ENCODE data around the gene POLE.

POLE gene

DNA sequence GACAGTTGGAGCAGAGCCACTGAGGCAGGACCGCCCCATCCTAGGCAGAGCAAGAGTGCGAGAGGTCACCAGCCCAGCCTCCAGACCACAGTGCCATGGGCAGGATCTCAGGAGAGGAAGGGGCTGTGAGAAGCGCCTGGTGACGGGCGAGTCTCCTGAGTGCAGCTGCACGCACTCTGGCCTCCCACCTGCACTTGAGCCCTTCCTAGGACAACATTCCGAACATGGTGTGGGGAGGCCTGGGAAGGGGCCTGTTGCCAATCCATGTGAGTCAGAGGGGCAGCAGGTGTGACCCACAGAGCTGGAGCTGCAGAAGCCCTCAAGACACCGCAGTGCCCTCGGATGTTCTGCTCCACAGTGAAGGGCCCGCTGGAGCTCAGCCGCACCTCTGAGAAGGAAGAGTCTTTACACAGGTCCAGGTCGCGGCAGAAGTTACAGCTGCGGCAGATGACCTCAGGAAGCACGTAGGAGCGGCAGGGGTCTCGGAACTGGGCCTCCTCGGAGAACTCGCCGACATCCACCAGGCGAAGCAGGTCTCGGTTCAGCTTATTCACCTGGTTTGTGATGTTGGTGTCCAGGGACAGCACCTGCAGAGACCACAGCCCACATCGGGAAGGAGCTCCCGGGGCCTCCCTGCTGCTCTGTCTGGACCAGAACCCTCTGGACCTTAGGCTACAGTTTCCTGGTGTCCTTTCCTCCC, 61.3 kb downstream of the POLE start:
- DNase-seq, result no peak

DNA sequence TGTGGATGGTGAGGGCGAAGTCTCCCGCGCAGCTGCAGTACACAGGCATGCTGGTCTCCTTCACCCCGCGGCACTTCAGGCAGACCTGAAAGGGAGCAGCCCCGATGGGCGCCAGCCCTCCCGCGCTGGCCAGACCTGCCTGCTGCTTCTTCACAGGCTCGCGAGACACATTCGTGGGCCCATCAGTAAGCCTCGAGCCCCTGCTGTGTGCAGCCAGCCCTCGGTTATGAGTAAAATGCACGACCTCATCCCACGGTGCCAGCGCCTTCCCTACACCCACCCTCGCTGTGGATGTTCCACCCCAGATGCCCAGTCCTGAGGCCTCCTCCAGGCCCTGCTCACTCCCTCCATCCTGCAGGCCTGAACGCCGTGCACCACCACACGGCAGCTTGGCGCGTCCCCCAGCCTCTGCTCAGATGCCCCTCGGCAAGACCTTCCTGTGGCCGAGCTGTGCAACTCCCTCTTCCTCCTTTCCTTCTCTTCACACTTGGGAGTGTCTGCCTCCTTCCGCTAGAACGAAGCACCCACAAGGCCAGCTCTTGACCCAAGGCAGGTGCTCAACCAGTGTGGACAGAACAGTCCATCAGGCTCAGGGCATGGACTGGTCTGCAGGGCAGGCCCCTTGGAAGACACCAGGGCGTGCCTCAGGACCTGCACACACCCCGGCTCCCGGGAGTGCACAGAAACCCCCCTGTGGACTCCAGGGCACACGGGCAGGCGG, 62.1 kb downstream of the POLE start:
- no peak for DNase-seq

DNA sequence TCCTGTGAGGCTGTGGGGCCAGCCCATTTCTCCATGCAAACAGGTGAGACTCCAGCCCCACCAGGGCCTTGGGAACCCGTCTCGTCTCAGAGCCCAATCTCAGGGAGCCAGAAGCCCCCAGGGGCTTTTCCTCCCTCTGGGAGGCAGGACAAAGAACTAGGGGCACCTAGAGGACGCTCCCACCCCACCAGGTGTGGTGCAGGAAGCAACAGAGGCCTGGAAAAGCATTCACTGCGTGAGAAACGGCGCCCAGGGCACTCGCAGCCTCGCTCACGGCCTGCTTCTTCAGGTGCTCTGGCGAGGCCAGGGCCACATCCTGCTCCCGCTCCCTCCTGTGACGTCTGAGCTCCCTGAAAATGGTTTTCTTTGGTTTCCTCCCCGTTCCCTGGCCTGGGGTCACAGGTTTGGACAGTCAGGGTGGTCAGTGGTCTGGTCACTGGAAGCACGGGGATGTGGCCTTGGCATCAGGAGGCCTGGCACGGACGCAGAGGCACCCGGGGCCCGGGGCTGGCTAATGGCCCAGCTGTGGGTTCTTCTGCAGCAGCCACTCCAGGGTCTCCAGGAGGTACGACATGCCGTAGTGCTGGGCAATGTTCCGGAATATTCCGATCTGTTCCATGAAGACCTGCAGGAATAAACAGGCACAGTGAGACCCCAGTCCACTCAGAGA, 62.8 kb downstream of the POLE start:
- DNase-seq, result no peak

DNA sequence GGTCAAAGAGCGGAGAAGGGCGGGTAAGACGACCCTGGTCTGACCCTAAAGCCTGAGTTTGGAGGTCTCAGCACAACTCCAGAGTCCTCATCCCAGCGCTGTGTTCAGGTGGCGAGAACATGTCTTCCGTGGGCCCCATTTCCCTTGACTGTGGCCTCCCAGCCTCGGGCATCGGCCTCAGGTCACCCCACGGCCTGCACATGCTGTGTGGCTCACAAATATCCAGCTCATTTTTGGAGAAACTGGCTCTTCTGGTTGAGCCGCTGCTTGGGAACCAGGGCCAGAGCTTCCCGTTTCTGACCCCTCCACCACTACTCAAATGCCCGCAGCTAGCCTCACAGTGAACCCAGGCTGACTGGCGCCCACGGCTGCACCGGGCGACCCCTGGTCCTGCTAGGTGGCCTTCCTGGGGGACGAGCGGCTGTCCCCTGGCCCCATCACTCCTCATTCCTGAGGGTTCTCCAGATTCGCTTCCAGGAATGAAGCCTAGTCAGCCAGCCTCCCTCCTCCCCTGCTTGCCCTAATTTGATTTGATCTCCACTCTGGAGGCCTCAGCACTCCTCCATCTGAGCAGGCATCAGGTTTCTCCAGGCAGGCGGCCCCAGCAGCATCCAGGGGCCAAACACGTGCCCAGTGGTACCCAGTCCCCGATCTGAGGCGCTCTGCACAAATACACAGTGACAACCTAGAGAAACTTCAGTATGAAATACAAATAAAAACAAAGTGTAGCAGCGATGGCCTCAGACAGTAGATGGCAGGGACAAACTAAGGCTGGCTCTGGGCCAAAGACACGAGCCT, 63.9 kb downstream of the POLE start:
- DNase-seq, result no peak

DNA sequence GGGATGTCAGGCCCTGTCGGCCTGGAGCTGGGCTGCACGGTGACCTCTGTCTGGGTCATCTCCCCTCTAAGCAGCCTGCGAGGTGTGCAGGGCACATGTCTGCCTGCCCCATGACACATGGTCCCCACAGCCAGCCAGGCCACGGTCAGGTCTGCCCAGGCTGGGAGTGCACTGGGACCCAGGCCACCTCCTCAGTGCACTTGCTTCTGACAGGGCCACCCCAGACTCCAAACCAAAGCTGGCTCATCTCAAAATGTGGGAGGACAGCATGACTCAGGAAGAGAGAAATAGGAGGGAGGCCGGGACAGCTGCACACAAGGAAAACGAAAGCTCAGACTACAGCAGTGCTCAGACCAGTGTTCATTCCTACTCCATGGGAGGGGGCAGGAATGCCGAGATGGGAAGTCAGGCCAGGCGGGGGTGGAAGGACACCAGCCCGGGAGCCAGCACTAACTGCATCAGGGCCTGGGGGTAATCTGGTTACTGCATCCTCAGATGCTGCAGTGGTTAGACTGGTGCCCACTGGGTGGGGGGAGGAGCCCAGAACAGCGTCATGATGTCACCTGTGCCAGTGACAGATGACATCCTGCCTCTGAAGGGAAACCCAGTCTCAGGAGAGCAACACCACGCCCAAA, 64.6 kb downstream of the POLE start:
- no peak for DNase-seq

DNA sequence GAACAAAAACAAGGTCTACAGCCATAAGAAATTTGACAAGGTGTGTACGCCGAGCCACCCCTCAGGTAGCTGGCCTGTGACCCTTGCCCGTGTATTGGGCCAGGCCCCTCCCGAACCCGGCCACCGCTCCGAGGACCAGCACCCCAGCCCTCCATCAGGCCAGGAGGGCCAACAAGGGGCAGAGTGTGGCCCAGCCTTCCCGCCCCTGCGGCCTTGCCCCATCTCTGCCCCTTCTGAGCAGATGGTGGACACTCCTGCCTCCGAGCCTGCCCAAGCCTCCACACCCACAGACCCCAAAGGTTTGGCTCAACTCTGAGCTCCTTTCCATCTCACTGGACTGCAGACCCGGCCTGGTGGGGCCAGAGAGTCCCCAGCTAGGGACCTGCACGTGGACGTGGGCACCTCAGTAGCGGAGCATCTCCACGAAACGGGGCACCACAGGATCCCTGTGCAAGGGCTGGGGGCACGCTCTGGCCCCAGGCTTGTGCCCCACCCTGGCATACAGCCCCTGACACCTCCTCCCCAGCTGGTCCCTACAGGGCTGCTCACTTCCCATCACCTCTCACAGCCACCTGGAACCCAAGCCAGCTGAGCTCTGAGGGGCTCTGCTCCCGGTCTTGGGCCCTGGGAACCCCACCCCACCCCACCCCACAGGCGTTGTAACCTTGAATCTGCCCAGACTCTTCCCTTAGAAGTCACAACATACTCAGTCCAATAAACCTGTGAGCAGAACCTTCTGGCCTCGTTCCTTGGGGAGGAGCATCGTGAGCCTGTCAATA, 65.3 kb downstream of the POLE start:
- no peak for DNase-seq

DNA sequence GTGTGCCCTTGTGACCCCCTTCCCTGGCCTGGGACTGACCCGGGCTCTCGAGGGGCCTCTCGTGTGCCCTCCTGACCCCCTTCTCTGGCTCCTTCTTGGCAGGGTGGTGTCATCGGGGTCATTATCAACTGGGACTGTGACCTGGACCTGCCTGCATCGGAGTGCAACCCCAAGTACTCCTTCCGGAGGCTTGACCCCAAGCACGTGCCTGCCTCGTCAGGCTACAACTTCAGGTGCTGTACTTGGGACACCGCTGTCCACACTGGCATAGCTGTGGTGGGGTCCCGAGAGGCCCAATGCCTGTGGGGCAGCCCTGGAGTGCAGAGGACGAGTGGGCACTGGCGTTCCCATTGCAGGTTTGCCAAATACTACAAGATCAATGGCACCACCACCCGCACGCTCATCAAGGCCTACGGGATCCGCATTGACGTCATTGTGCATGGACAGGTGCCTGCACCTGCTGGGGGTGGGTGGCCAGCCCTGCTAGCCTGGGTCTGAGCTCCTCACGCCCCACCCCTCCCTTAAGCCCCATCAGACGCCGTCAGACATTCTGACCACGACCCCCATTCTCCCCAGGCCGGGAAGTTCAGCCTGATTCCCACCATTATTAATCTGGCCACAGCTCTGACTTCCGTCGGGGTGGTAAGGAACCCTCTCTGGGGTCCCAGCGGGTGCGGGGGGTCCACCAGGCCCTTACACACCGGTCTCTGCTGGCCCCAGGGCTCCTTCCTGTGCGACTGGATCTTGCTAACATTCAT, 66.1 kb downstream of the POLE start:
- no peak for DNase-seq

DNA sequence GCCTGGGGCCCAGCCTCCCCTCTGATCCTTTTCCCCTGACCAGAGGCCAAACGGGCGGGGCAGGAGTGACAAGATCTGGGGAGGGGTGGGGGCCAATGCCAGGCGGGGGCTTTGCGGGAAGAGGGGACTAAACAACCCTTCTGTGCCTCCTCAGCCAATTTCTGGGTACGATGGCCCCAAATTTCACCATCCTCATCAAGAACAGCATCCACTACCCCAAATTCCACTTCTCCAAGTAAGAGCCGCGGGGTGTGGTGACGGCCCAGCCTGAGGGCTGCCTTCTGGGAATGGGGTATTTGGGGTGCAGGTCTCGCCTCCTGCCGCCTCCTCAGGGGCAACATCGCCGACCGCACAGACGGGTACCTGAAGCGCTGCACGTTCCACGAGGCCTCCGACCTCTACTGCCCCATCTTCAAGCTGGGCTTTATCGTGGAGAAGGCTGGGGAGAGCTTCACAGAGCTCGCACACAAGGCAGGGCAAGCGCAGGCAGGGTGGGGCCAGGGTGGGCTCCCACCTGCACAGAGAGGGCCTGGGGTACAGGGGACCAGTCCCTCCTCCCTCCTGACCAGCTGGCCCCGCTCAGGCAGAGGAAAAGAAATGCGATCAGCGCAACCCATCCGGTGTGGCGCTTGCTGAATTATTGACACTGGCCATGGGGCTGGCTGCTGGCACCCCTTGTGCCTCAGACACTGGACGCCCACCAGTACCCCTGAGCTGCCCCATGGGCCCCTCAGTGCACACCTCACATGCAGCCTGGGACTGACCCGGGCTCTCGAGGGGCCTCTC, 66.8 kb downstream of the POLE start:
- no peak for DNase-seq

DNA sequence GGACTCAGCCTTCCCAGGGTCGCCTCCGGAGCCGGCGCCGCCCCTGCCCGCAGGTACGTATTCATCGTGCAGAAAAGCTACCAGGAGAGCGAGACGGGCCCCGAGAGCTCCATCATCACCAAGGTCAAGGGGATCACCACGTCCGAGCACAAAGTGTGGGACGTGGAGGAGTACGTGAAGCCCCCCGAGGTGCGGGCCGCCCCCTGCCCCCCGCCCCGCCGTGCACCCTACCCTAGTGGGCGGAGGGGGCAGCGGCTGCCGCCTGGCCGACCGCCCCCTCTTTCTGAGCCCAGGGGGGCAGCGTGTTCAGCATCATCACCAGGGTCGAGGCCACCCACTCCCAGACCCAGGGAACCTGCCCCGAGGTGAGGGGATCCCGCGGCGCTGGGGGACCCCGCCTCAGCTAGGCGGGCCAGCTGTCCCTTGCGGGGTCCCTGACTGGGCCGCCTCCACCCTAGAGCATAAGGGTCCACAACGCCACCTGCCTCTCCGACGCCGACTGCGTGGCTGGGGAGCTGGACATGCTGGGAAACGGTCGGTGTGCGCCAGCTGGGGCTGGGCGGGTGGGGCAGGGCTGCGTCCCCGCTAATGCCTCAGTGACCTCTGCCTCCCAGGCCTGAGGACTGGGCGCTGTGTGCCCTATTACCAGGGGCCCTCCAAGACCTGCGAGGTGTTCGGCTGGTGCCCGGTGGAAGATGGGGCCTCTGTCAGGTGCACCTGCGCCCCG, 67.6 kb downstream of the POLE start:
- DNase-seq, result no peak

DNA sequence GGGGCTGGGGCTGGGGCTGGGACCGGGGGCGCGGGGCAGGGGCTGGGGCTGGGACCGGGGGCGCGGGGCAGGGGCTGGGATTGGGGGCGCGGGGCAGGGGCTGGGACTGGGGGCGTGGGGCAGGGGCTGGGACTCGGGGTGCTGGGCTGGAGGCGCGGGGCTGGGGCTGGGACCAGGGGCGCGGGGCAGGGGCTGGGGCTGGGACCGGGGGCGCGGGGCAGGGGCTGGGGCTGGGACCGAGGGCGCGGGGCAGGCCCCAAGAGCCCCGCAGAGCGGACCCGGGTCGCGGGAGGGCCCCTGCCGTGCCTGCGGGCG, 68.1 kb downstream of the POLE start:
- no peak for DNase-seq

DNA sequence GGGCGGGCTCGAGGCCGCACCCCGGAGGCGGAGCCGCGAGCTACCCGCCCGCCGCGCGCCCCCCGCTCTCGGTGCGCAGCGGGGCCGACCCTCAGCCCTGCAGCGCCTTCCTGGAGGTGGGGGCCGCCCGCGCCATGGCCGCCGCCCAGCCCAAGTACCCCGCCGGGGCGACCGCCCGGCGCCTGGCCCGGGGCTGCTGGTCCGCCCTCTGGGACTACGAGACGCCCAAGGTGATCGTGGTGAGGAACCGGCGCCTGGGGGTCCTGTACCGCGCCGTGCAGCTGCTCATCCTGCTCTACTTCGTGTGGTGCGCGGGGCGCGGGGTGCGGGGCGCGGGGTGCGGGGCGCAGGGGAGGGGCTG, 68.5 kb downstream of the POLE start, which contains the start of gene P2RX2:
Gene P2RX2 (plus strand): TSS at position 94 of the 361 bp plus-strand sequence. CDS start 41 bp downstream, at position 135.
- no peak for DNase-seq

DNA sequence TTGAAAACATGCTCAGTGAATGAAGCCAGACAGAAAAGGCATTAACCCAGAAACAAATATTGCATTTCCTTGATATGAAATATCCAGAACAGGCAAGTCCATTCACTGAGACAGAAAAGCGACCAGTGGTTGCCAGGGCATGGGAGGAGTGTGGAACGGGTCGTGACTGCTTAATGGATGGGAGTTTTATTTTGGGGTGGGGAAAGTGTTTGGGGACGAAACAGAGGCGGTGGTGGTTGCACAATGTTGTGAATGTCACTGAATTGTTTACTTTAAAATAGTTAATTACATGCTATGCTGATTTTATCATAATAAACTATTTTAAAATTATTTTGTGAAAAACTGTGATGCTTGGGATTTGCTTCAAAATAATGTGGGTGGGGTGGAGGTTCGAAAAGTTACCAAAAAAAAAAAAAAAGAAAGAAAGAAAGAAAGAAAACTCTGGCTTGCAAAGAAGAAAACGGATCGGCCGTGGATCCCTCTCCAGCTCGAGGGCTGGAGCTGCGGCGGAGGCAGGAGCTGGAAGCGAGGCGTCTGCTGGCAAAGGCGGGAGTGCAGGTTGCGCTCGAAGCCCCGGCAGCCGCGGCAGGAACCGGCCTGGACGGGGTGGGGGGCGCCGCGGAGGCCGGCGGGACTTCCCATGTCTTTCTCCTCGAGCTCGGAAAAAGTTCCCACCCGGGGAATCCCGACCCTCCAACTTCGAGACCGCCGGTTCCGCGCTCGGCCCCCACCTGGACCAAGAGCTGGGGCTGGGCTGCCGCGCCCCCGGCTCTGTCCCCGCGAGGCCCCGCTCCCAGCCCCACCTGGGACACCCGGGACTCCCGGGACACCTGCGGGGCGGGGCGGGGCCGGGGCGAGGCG, 69.1 kb downstream of the POLE start:
- no peak for DNase-seq

DNA sequence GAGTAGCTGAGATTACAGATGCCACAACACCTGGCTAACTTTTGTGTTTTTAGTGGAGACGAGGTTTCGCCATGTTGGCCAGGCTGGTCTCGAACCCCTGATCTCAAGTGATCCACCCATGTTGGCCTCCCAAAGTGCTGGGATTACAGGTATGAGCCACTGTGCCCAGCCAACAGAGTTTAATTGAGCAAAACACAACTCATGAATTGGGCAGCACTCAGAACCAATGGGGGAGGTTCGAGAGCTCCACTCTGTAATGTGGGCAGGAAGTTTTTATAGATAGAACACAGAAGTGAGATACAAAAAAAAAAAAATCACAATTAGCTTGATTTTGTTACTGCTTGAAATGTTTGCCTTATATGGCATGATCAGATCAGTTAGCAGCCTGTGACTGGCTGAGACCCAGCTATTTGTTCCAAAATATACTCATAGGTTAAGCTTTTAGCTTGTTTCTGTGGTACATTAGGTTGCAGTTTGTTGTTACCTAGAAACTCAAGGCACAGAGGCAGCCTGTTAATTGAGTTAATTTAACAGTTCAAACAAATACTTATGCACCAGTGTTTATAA, 69.9 kb downstream of the POLE start:
- no peak for DNase-seq

DNA sequence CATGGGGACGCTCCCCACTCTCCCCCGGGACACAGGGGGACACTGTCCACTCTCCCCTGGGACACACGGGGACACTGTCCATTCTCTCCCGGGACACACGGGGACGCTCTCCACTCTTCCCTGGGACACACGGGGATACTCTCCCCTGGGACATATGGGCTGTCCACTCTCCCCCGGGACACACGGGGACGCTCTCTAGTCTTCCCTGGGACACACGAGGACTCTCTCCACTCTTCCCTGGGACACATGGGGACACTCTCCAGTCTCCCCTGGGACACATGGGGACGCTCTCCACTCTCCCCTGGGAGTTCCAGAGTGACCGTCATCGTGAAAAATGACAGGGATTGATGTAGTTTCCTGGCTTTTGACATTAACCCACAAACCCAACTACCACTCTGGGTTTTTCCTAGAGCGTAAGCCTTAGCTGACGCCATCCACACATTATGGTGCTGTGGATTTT, 71.5 kb downstream of the POLE start:
- DNase-seq, result no peak

DNA sequence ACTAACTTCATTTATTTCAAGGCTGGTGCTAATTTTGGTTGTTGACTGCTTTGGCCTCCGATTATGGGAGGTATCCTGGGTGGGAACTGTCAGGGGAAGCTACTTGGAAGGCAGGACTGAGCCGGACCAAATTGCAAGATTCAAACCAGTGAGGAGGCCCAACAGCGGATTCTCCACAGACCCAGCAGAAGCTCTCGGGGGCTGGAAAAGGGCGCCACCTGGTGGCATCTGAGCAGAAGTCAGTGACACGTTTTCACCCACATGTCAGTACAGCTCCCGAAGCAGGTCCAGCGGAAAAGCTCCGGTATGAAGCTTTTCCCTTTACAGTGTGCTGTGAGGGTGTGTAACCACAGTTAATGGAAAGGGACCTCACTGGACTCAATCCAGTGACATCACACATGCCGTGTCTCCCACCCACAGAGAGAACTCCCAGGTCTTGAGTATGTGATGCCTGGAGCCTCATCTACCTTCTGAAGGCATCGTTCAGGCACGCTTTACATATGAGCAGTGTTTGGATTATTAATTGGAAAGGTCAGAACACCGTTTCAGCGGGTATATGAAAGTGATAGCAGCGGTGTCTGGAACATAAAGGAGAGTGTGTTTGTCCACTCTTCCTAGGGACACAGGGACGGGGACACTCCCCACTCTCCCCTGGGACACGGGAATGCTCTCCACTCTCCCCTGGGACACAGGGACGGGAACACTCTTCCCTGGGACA, 72.1 kb downstream of the POLE start:
- no peak for DNase-seq

DNA sequence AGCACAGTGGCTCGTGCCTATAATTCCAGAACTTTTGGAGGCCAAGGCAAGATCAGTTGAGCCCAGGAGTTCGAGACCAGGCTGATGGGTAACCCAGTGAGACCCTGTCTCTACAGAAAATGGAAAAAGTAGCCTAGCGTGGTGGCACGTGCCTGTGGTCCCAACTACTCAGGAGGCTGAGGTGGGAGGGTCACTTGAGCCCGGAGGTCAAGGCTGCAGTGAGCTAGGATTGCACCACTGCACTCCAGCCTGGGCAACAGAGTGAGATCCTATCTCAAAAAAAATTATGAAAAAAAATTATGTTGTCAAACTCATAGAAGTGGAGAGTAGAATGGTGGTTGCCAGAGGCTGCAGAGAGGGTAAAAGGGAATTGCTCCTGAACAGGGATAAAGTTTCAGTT, 73.1 kb downstream of the POLE start:
- DNase-seq, result no peak

DNA sequence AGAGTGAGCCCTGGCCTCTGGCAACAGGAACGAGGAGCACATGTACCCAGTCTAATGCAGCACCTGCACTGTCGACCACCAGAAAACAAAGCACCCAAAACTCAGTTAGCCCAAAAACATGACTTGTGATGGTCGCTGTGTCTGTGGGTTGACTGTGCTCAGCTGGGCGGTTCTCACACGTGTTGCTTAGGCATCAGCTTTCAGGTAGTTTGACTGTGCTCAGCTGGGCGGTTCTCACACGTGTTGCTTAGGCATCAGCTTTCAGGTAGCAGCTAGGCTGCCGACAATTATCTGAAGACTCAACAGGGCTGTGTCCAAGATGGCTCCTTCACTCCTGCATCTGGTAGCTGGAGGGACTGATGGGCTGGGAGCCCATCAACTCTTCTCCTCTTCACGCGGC, 75.5 kb downstream of the POLE start:
- DNase-seq, result no peak
